GM19372 (cell line): Measurements from ENCODE around the gene KMT2D.

Experiments
- ATAC-seq: cut with Tn5 transposase; IDR thresholded peaks from one replicate; pipeline ENCODE4 v1.9.1; 2021; ENCODE audit warnings: mild to moderate bottlenecking, low read depth, moderate library complexity; ENCODE audit not compliant: unreplicated experiment

KMT2D gene

DNA sequence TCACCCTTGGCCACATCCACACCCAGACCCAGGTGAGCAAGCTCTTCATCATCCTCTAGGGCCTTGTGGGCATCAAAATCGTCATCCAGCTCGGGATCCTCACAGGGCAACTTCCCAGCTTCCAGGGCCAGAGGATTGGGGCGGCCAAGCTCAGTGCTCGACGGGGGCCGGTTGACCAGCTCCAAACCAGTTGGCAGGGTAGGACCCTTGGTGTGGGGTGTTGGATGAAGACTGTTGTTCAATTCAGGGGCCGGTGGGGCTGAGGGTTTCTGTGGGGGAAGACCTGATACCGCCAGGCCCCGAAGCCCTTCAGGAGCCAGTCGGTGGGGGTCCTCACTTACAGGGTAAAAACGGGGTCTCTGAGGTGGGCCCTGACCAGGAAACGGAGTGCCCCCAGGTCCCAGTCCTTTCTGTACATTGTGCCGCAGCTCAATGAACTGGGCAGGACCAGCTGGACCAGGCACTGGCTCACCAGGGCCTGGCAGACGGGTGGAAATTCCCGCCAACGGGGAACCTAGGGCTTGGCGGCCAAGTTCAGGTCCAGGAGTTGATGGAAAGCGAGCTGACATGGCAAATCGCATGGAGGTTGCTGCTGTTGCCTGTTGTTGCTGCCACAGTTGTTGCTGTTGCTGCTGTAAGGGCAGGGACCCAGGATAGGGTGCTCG lies 22.2 kb downstream of the KMT2D start:
- ATAC-seq, result no peak

- ATAC-seq, result no peak
These were observed 22.7 kb downstream of the KMT2D start for GRCh38 chr12:49037947-49038237.

GRCh38 chr12:49037111-49037946 lies 23.3 kb downstream of the KMT2D start:
- ATAC-seq, result no peak

- ATAC-seq, result no peak
These were observed 24.6 kb downstream of the KMT2D start for GRCh38 chr12:49036029-49036428.

- no peak for ATAC-seq
These were observed 26.3 kb downstream of the KMT2D start for GRCh38 chr12:49034286-49034622.

DNA sequence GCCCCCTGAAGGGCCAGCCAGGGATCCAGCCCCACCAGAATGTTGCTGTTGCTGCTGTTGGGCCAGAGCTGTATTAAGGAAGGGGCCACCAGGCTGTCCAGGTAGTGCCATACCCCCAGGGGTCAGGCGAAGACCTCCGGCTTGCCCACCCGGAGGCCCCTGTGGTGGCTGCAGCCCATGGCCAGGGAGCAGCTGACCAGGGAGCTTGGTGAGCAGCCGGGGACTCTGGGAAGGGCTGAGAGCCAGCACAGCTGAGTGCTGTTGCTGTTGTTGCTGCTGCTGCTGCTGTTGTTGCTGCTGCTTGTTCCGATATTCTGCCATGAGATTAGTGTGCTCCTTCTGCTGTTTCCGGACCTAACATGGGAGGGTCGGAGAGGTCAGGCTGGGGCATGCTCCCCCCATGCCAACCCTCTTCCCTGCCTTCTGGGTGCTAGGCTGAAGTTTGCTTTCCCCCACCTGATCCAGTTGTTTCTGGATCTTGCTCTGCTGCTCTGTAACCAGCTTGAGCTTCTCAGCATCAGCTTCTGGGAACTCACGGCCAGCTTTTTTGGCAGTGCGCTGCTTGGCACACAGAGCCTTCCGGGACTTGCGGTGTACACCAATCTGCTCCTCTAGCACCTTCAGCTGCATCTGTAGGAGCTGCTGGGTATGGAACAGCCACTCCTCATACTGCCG lies 26.8 kb downstream of the KMT2D start:
- ATAC-seq, result no peak

GRCh38 chr12:49032679-49033447 lies 27.7 kb downstream of the KMT2D start:
- no peak for ATAC-seq

GRCh38 chr12:49032276-49032675 lies 28.3 kb downstream of the KMT2D start:
- no peak for ATAC-seq

GRCh38 chr12:49031573-49032161 lies 28.9 kb downstream of the KMT2D start:
- ATAC-seq, result no peak

DNA sequence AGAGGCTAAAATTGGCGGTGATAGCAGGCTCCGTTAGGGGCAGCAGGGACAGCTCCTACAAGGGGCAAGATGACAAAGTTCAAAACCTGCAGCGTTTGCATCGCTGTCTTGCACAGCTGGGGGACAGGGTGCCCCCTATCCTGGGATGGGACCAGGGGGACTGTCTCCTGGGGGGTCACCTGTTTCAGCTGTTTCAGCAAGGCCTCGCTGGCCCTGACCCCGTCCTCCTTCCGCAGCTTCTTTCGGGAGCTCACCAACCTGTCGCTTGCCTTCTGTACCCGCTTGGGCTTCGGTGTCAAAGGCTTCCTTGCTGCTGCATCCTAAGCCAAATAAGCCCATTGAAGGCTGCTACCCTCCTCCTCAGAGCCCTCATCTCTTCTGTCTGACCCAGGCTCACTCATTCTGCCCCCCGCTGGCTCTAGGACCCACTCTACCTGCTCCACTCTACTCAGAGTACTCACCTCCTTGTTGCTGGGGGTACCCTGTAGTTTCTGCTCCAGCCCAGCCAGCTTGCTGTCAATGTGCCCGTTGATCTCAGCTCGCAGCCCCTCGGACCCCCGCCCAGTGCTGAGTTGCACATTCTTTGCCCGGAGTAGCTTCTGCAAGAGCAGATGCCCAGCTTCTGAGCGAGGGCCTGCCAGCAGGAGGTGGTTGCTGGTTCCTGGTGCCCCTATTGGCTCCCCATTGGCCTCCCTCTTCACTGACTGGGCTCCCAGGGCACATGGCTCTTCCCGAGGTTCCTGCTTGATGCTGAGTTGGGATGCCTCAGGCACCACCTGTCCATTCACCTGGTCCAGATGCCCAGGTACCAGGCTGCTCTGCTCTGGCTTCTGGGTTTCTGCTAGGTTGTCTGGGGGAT lies 29.7 kb downstream of the KMT2D start:
- ATAC-seq, result no peak

- ATAC-seq, result no peak
These were observed 30.5 kb downstream of the KMT2D start for GRCh38 chr12:49030119-49030518.

DNA sequence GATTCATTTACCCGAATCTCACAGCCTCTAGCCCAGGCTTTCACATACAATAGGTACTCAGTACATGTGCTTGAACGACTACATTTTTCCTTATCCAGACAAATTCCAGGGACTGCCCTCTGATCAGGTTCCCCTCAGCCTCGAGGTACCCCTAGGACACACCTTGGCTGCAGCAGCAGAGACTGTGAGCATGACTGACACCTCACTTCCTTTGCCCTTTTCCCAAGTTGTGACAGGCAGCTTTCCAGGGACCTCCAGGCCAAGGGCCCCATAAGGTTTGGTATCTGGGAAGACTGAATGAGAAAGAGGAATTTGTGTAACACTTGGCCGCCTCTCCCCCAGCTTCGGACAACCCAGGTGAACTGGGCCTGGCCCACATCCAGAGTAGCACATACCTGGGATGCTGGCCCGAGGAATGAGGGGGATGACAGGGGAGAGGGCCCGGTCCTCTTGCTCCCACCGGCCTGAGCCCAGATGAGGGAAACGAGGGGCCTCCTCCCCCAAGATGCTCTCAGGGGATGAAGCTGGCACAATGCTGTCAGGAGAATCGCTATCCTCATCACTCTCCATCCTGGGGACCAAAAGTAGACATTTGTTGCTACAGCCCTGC lies 31.8 kb downstream of the KMT2D start:
- ATAC-seq, result no peak

GRCh38 chr12:49027846-49028555 lies 32.6 kb downstream of the KMT2D start:
- ATAC-seq, result no peak

DNA sequence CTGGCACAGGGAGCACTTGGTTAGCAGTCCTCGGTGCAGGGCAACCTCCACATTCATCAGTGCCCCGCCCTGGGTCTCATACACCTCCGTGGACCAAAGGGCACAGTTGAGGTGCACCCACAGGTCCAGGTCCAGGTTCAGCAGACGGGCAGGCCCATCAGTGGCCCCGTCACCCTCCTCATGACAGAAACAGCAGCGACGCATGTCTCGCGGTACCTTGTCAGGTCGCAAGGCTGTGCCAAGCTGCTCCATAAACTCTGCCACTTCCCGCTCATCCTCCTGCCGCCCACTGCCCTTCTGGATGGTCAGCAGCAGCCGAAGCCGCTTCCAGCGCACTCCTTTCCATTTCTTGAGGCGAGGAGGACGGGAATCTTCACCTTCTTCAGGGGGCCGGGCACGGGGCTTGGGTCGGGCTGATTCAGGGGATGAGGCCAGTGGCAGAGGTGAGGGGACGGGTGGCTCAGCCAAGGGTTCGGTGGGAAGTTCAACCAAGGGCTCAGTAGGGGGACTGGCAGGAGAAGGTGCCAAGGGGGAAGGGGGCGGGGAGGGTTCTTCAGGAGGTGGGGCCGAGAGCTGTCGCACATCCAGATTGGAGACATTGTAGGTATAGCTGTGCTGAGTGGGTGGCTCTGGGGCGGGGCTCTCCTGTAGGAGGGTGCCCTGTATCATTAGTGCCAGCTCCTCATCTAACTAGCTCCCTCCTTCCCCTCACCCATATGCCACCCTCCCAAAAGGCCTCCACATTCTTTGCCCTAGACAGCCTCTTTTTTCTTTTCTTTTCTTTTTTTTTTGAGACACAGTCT lies 33.7 kb downstream of the KMT2D start:
- no peak for ATAC-seq

GRCh38 chr12:49026101-49026500 lies 34.5 kb downstream of the KMT2D start:
- ATAC-seq, result no peak

DNA sequence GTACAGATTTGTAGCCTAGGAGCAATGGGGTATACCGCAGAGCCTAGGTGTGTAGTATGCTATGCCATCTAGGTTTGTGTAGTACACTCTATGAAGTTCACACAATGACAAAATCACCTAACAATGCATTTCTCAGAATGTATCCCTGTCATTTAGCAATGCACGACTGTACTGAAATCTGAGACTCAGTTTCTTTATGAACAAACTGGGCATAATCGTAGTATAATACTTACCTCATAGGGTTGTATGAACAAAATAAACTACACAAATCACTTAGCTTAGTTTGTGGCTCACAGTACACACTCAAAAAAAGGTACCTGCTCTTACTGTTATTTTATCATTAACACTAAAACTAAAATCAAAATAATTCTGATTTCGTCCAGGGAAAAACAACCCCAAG lies 35.1 kb downstream of the KMT2D start:
- no peak for ATAC-seq

DNA sequence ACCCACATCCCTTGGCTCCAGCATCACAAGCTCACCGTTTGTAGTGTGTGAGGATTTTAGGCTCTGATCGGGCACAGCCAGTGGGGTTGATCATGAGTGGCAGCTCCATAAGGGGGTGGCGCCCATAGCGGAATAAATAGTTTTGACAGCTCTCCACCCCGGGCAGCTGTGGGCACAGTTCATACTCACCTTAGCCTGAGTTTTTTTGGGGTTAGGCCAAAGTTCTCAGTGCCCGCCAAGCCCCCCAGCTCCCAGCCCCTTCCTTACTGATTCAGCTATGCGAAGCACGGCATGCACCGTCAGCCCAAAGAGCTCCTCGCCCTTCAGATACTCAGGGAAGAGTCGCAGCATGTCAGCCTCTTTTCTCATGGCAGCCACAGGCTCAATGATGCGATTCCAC lies 36.1 kb downstream of the KMT2D start:
- ATAC-seq, result no peak

DNA sequence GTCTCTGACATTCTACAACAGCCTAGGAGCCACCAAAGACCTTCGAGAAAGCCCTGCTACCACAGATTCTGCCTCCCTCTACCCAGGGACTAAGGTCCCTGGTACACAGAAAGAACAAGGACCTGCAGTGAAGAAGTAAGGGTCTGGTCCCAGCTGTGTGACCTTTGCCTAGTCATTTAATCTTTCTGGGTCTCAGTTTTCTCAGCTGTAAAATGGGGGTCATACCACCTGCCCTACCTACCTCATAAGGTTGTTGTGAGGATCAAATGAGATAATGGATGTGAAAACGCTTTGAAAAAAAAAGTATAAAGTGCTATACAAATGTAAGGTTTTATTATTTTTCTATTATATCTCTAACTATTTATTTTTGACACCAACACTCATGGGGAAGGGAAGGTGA lies 36.8 kb downstream of the KMT2D start:
- no peak for ATAC-seq
